NT2/D1 (cell line): ENCODE results near the gene RASGEF1B.

Experiments
- SUZ12 ChIP-seq: IDR thresholded peaks from 2 replicates; pipeline ENCODE4 v1.6.1; 2011; ENCODE audit not compliant: insufficient read length, insufficient read depth; ENCODE audit errors: extremely low read depth
- YY1 ChIP-seq: IDR thresholded peaks from 2 replicates; pipeline ENCODE4 v1.6.1; 2011; ENCODE audit not compliant: insufficient read length, insufficient read depth
- ZNF274 ChIP-seq: IDR thresholded peaks from 2 replicates; pipeline ENCODE4 v1.6.1; 2011; ENCODE audit warnings: mild to moderate bottlenecking, low read depth, low read length

DNA sequence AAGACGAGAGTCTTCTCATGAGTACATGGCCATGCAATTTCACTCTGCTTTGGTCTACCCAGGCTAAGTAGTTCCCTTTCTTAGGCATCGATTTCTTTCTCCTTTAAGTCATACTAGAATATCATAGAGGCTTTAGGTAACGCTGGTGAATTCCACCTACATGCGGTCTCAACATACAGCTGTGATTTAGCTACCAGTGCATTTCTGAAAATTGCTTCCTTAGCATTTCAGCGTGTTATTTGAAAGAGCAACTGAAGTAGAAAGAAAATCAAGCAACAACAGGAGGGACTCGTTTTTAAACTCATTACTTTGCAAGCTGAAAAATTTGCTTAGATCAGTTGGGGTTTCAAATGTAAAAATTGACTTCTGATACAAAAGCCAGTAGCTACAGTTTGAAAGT, 48.1 kb upstream of the RASGEF1B start:
- TF ChIP-seq ZNF274 (no peak), SUZ12 (no peak), YY1 (no peak)
